HG02973 (cell line): ENCODE data around the gene NXPH2.
A peak's percentile ranks its signal among the peaks of the same experiment; 100 is the strongest.

Experiments
- ATAC-seq: cut with Tn5 transposase; IDR thresholded peaks from one replicate; pipeline ENCODE4 v1.9.1; 2021; ENCODE audit warnings: moderate library complexity; ENCODE audit not compliant: unreplicated experiment

The NXPH2 gene

GRCh38 chr2:138779781-138780445 is at the start of gene NXPH2:
Gene NXPH2, minus strand, starts transcription at chr2:138780390. Its CDS starts 149 bp downstream, at chr2:138780241.
- no peak for ATAC-seq

GRCh38 chr2:138829326-138829919 is 49.2 kb upstream of the NXPH2 start:
- peak; percentile 56 for ATAC-seq

GRCh38 chr2:138827426-138828054 is 47.4 kb upstream of the NXPH2 start:
- peak; percentile 73 for ATAC-seq

- no peak for ATAC-seq
Observed at GRCh38 chr2:138823666-138824065, 43.5 kb upstream of the NXPH2 start.

- no peak for ATAC-seq
Observed at GRCh38 chr2:138819964-138820363, 39.8 kb upstream of the NXPH2 start.

- ATAC-seq: no peak
Observed at GRCh38 chr2:138818556-138818955, 38.4 kb upstream of the NXPH2 start.

GRCh38 chr2:138814123-138814898 is 34.1 kb upstream of the NXPH2 start:
- no peak for ATAC-seq

- ATAC-seq: no peak
Observed at GRCh38 chr2:138811431-138811830, 31.2 kb upstream of the NXPH2 start.

- no peak for ATAC-seq
Observed at GRCh38 chr2:138794724-138795123, 14.5 kb upstream of the NXPH2 start.

GRCh38 chr2:138787053-138787666 is 7.0 kb upstream of the NXPH2 start:
- no peak for ATAC-seq

- ATAC-seq: no peak
Observed at GRCh38 chr2:138782383-138782782, 2.2 kb upstream of the NXPH2 start.

GRCh38 chr2:138780908-138781307 is 718 bp upstream of the NXPH2 start:
- ATAC-seq: no peak

- ATAC-seq: no peak
Observed at GRCh38 chr2:138780446-138780880, 273 bp upstream of the NXPH2 start.

GRCh38 chr2:138779406-138779780 is 797 bp downstream of the NXPH2 start:
- no peak for ATAC-seq

- no peak for ATAC-seq
Observed at GRCh38 chr2:138777996-138778395, 2.2 kb downstream of the NXPH2 start.

- no peak for ATAC-seq
Observed at GRCh38 chr2:138775736-138776135, 4.5 kb downstream of the NXPH2 start.

- ATAC-seq: no peak
Observed at GRCh38 chr2:138771534-138771933, 8.7 kb downstream of the NXPH2 start.

- ATAC-seq: no peak
Observed at GRCh38 chr2:138767101-138767500, 13.1 kb downstream of the NXPH2 start.

GRCh38 chr2:138766464-138766863 is 13.7 kb downstream of the NXPH2 start:
- ATAC-seq: no peak

GRCh38 chr2:138763971-138764370 is 16.2 kb downstream of the NXPH2 start:
- ATAC-seq: no peak

GRCh38 chr2:138762533-138762932 is 17.7 kb downstream of the NXPH2 start:
- no peak for ATAC-seq
